HPDE6-E6E7 (cell line): ENCODE data around the gene HPSE2.

ENCODE experiments used
- DNase-seq: peaks from one replicate; pipeline ENCODE4 v3.0.0; 2011; ENCODE audit warnings: missing footprints; ENCODE audit errors: extremely low spot score

HPSE2 gene

GRCh38 chr10:98833542-98833941, 402.1 kb downstream of the HPSE2 start:
- no peak for DNase-seq

GRCh38 chr10:98832738-98833137, 402.9 kb downstream of the HPSE2 start:
- no peak for DNase-seq

GRCh38 chr10:98832196-98832595, 403.5 kb downstream of the HPSE2 start:
- no peak for DNase-seq

GRCh38 chr10:98831391-98831790, 404.3 kb downstream of the HPSE2 start:
- no peak for DNase-seq

- no peak for DNase-seq
Measured at GRCh38 chr10:98825741-98826140, 409.9 kb downstream of the HPSE2 start.

- no peak for DNase-seq
Measured at GRCh38 chr10:98817396-98817795, 418.3 kb downstream of the HPSE2 start.

- no peak for DNase-seq
Measured at GRCh38 chr10:98815039-98815885, 420.4 kb downstream of the HPSE2 start.

GRCh38 chr10:98814470-98814869, 421.2 kb downstream of the HPSE2 start:
- no peak for DNase-seq

GRCh38 chr10:98808282-98808892, 427.3 kb downstream of the HPSE2 start:
- DNase-seq: no peak

GRCh38 chr10:98800263-98800662, 435.4 kb downstream of the HPSE2 start:
- DNase-seq: no peak

GRCh38 chr10:98795467-98795866, 440.2 kb downstream of the HPSE2 start:
- DNase-seq: no peak

GRCh38 chr10:98790817-98791216, 444.8 kb downstream of the HPSE2 start:
- DNase-seq: peak; percentile 2

GRCh38 chr10:98778277-98778759, 457.3 kb downstream of the HPSE2 start:
- DNase-seq: no peak

- no peak for DNase-seq
Measured at GRCh38 chr10:98758463-98758862, 477.2 kb downstream of the HPSE2 start.

- peak; percentile 1 for DNase-seq
Measured at GRCh38 chr10:98748298-98748697, 487.4 kb downstream of the HPSE2 start.

- no peak for DNase-seq
Measured at GRCh38 chr10:98745645-98746044, 490.0 kb downstream of the HPSE2 start.

GRCh38 chr10:98720551-98720950, 515.1 kb downstream of the HPSE2 start:
- DNase-seq: no peak

- no peak for DNase-seq
Measured at GRCh38 chr10:98713586-98713985, 522.1 kb downstream of the HPSE2 start.

GRCh38 chr10:98696516-98696915, 539.1 kb downstream of the HPSE2 start:
- no peak for DNase-seq

GRCh38 chr10:98694883-98695282, 540.8 kb downstream of the HPSE2 start:
- no peak for DNase-seq

GRCh38 chr10:98694014-98694413, 541.6 kb downstream of the HPSE2 start:
- no peak for DNase-seq

GRCh38 chr10:98687685-98688084, 548.0 kb downstream of the HPSE2 start:
- no peak for DNase-seq
